ENCODE results near the gene RFXAP.
"Not testable (repeated sequence)": the region's sequence is repeated elsewhere in the genome, so short reads cannot be mapped to it uniquely, and the experiment has no call there.

RFXAP gene

GRCh38 chr13:36818804-36819738, at the start of gene RFXAP:
TSS of gene RFXAP (plus strand) at chr13:36819222. CDS start at chr13:36819358, 136 bp downstream.
- peak; percentile 53 to 93 for DNase-seq

GRCh38 chr13:36769545-36769944, 49.5 kb upstream of the RFXAP start:
- no peak for DNase-seq

GRCh38 chr13:36770741-36771140, 48.3 kb upstream of the RFXAP start:
- no peak for DNase-seq

- no peak for DNase-seq
Measured at GRCh38 chr13:36772853-36773252, 46.2 kb upstream of the RFXAP start.

- no peak for DNase-seq
Measured at GRCh38 chr13:36774931-36775330, 44.1 kb upstream of the RFXAP start.

GRCh38 chr13:36776175-36776574, 42.8 kb upstream of the RFXAP start:
- no peak for DNase-seq

- no peak for DNase-seq
Measured at GRCh38 chr13:36778083-36778671, 40.8 kb upstream of the RFXAP start.

GRCh38 chr13:36783890-36784289, 35.1 kb upstream of the RFXAP start:
- DNase-seq, result no peak

- DNase-seq, result not testable (repeated sequence)
Measured at GRCh38 chr13:36786175-36786574, 32.8 kb upstream of the RFXAP start.

- no peak for DNase-seq
Measured at GRCh38 chr13:36787181-36787580, 31.8 kb upstream of the RFXAP start.

- DNase-seq, result no peak
Measured at GRCh38 chr13:36788276-36788675, 30.7 kb upstream of the RFXAP start.

GRCh38 chr13:36789061-36789460, 30.0 kb upstream of the RFXAP start:
- no peak for DNase-seq

- no peak for DNase-seq
Measured at GRCh38 chr13:36789730-36790129, 29.3 kb upstream of the RFXAP start.

- DNase-seq, result no peak
Measured at GRCh38 chr13:36794706-36795105, 24.3 kb upstream of the RFXAP start.

- DNase-seq, result no peak
Measured at GRCh38 chr13:36795463-36795862, 23.6 kb upstream of the RFXAP start.

- DNase-seq, result no peak
Measured at GRCh38 chr13:36796052-36796451, 23.0 kb upstream of the RFXAP start.

GRCh38 chr13:36801035-36801434, 18.0 kb upstream of the RFXAP start:
- DNase-seq, result no peak

GRCh38 chr13:36804588-36804987, 14.4 kb upstream of the RFXAP start:
- no peak for DNase-seq

GRCh38 chr13:36806102-36806501, 12.9 kb upstream of the RFXAP start:
- no peak for DNase-seq

GRCh38 chr13:36807616-36808015, 11.4 kb upstream of the RFXAP start:
- no peak for DNase-seq

- no peak for DNase-seq
Measured at GRCh38 chr13:36813225-36813624, 5.8 kb upstream of the RFXAP start.

GRCh38 chr13:36814465-36814864, 4.6 kb upstream of the RFXAP start:
- DNase-seq, result no peak

GRCh38 chr13:36815062-36815461, 4.0 kb upstream of the RFXAP start:
- DNase-seq, result no peak

All from NCI-H446 (cell line).